Testis (tissue), 3 donors: ENCODE measurements around the gene SLC2A4. TPM values are rescaled to one million over a fixed set of nuclear protein-coding genes. Genes with fewer than 3 reads are reported as not detected.
"Not testable (repeated sequence)": the region's sequence is repeated elsewhere in the genome, so short reads cannot be mapped to it uniquely, and the experiment has no call there.

ENCODE experiments used
- DNase-seq: peaks from one replicate; pipeline ENCODE4 v3.0.0-alpha.2; 2019
- H3K27ac ChIP-seq, 2 donors: fragments of 200-600 bp; sonication (generic); one replicate each; pipeline ENCODE4 v1.5.1; 2019
- H3K27me3 ChIP-seq: fragments of 200-600 bp; sonication (generic); one replicate; pipeline ENCODE4 v1.5.1; 2019
- H3K36me3 ChIP-seq: fragments of 200-600 bp; sonication (generic); one replicate; pipeline ENCODE4 v1.5.1; 2017; ENCODE audit warnings: low read depth; ENCODE audit errors: missing control alignments
- H3K4me1 ChIP-seq: fragments of 200-600 bp; sonication (generic); one replicate; pipeline ENCODE4 v1.5.1; 2019
- H3K4me3 ChIP-seq, 2 donors: fragments of 200-600 bp; sonication (generic); one replicate each; pipeline ENCODE4 v1.5.1; 2017 to 2019
- H3K9me3 ChIP-seq: fragments of 200-600 bp; sonication (generic); one replicate; pipeline ENCODE4 v1.5.1; 2017
- CTCF ChIP-seq, 3 experiments: fragments of 450-650 bp in 2 of 3; fragments of 200-600 bp in 1 of 3; sonication (generic) in 1 of 3; IDR thresholded peaks; one replicate each; pipeline ENCODE4 v1.5.1; 2016 to 2019; ENCODE audit warnings: antibody characterized with exemption in 3 of 3, mild to moderate bottlenecking in 2 of 3, moderate library complexity in 1 of 3
- POLR2A ChIP-seq: fragments of 450-650 bp; IDR thresholded peaks from one replicate; pipeline ENCODE4 v1.6.1; 2017; ENCODE audit warnings: antibody characterized with exemption, mild to moderate bottlenecking, moderate library complexity
- WGBS, 2 donors: methylation state at CpG; one replicate each; pipeline ENCODE4 v1.1.5; 2018; 5-methylcytosine and 5-hydroxymethylcytosine counted together
- intact Hi-C: fragments of 100-400 bp; cut with DNase I; formaldehyde crosslinking; loops from one replicate; pipeline ENCODE4 v1.15.1; 2023; ENCODE audit warnings: low total_unique reads
- polyA plus RNA-seq: library from polyadenylated mRNA; stranded (reverse); fragments of 350-450 nt; fragmentation: Illumina TruSeq; extraction: RNeasy Lipid Tissue Mini Kit (QIAGEN cat#74804); gene quantifications from one replicate; pipeline ENCODE4 v1.2.3, GENCODE V29; 2014; ENCODE audit warnings: low read depth, low replicate concordance; ENCODE audit not compliant: insufficient read depth
- small RNA-seq, 2 donors: library from RNA; depleted of rRNA; stranded (forward); fragments of <200 nt; gene quantifications; one replicate each; pipeline ENCODE3, GENCODE V24; 2016
- total RNA-seq, 2 donors: library from RNA; depleted of rRNA; stranded (reverse); fragments of >200 nt; gene quantifications; one replicate each; pipeline ENCODE4 v1.2.3, GENCODE V29; 2016

SLC2A4 gene
- total and polyA plus RNA-seq, 3 donors from 2014 or later: 4.2 to 6.6 (median 4.7) TPM

GRCh38 chr17:7334938-7335538 lies 53.5 kb downstream of the SLC2A4 start:
- Histone ChIP-seq H3K4me3 (no peak overlapping the region), H3K4me1 (peaks cover 5% of the 10 kb centered on the region), H3K36me3 (no peaks in the 10 kb centered on the region), H3K27ac (no peak overlapping the region), H3K27me3 (no peaks in the 10 kb centered on the region), H3K9me3 (no peaks in the 10 kb centered on the region)
- no peak for TF ChIP-seq POLR2A
- no peak for TF ChIP-seq CTCF (IDR thresholded peaks at IDR 0.05)
- intact Hi-C loops: no loop called here
- no peak for DNase-seq
- WGBS, 2 donors: 84 to 89% methylated on average over 3 of the region's 3 CpGs

- H3K9me3 ChIP-seq, H3K36me3 ChIP-seq, DNase-seq, H3K27me3 ChIP-seq, H3K4me1 ChIP-seq, H3K4me3 ChIP-seq, H3K27ac ChIP-seq, intact Hi-C loops: not testable (repeated sequence)
- WGBS, 2 donors: 78 to 85% methylated on average over 13 of the region's 13 CpGs
Observed at GRCh38 chr17:7335765-7336164, 54.2 kb downstream of the SLC2A4 start.

GRCh38 chr17:7336240-7337175 lies 55.0 kb downstream of the SLC2A4 start, which contains the start of gene ACAP1:
Gene ACAP1 (plus strand): TSS chr17:7336529. CDS start chr17:7336735, 206 bp downstream.
- H3K4me1 ChIP-seq: no peaks in the 10 kb centered on the region
- WGBS, 2 donors: 44 to 51% methylated on average over 13 to 17 of the region's 17 CpGs
- H3K9me3 ChIP-seq: no peaks in the 10 kb centered on the region
- DNase-seq: no peak
- H3K27me3 ChIP-seq: no peaks in the 10 kb centered on the region
- H3K4me3 ChIP-seq: no peak within 1 kb of the TSS
- TF ChIP-seq CTCF (IDR thresholded peaks at IDR 0.05): no peak
- TF ChIP-seq POLR2A: no peak
- no peak within 1 kb of the TSS for H3K27ac ChIP-seq
- no peaks in the 10 kb centered on the region for H3K36me3 ChIP-seq
- intact Hi-C loops: no loop called here

GRCh38 chr17:7337600-7337999 lies 56.1 kb downstream of the SLC2A4 start:
- H3K27me3 ChIP-seq, H3K4me1 ChIP-seq, H3K9me3 ChIP-seq, intact Hi-C loops, DNase-seq, H3K36me3 ChIP-seq, H3K27ac ChIP-seq, H3K4me3 ChIP-seq: not testable (repeated sequence)
- 72 to 79% methylated on average over 7 of the region's 7 CpGs for WGBS, 2 donors

Small RNA genes lying within 50 kb of the gene (small RNA-seq; reads per million reads assigned to genes)
- gene AC026954.2: 0 reads per million in 2 donors
- 0 reads per million in 2 donors for gene RF00019

Other genes starting within 250 kb of the SLC2A4 start
Only the 30 nearest of the 33 such genes appear.
- 1 to 10 TPM; 3.5 to 3.8 TPM for gene CLEC10A, start 201.5 kb upstream of the SLC2A4 start, total RNA-seq
- gene CLEC10A, start 201.5 kb upstream of the SLC2A4 start, polyA plus RNA-seq: 11.7 TPM
- gene ASGR2, start 166.9 kb upstream of the SLC2A4 start, total RNA-seq: 1 to 10 TPM in 1 of 2 donors, under 1 TPM in 1; 0.47 to 1.1 TPM
- gene ASGR2, start 166.9 kb upstream of the SLC2A4 start, polyA plus RNA-seq: 2.6 TPM
- 10 to 100 TPM; 11.5 to 19.1 TPM for gene ASGR1, start 102.3 kb upstream of the SLC2A4 start, total RNA-seq
- 21.3 TPM for gene ASGR1, start 102.3 kb upstream of the SLC2A4 start, polyA plus RNA-seq
- 10 to 100 TPM; 26.3 to 49.8 TPM for gene DLG4, start 61.9 kb upstream of the SLC2A4 start, total RNA-seq
- 45.9 TPM for gene DLG4, start 61.9 kb upstream of the SLC2A4 start, polyA plus RNA-seq
- 100 to 1,000 TPM; 298 to 458 TPM for gene ACADVL, start 61.8 kb upstream of the SLC2A4 start, total RNA-seq
- 334 TPM for gene ACADVL, start 61.8 kb upstream of the SLC2A4 start, polyA plus RNA-seq
- 100 to 1,000 TPM in 1 of 2 donors, 10 to 100 TPM in 1; 81.3 to 102 TPM for gene DVL2, start 47.2 kb upstream of the SLC2A4 start, total RNA-seq
- gene DVL2, start 47.2 kb upstream of the SLC2A4 start, polyA plus RNA-seq: 43.6 TPM
- 10 to 100 TPM; 54.9 to 61.6 TPM for gene PHF23, start 42.3 kb upstream of the SLC2A4 start, total RNA-seq
- 53.4 TPM for gene PHF23, start 42.3 kb upstream of the SLC2A4 start, polyA plus RNA-seq
- gene GABARAP, start 39.3 kb upstream of the SLC2A4 start, total RNA-seq: 100 to 1,000 TPM; 521 to 683 TPM
- gene GABARAP, start 39.3 kb upstream of the SLC2A4 start, polyA plus RNA-seq: 1,171 TPM
- 10 to 100 TPM; 86.4 to 94.0 TPM for gene CTDNEP1, start 30.0 kb upstream of the SLC2A4 start, total RNA-seq
- gene CTDNEP1, start 30.0 kb upstream of the SLC2A4 start, polyA plus RNA-seq: 138 TPM
- 100 to 1,000 TPM; 107 to 123 TPM for gene ELP5, start 29.5 kb upstream of the SLC2A4 start, total RNA-seq
- gene ELP5, start 29.5 kb upstream of the SLC2A4 start, polyA plus RNA-seq: 295 TPM
- 1 to 10 TPM; 4.5 to 6.9 TPM for gene CLDN7, start 19.2 kb upstream of the SLC2A4 start, total RNA-seq
- gene CLDN7, start 19.2 kb upstream of the SLC2A4 start, polyA plus RNA-seq: 8.8 TPM
- gene YBX2, start 12.9 kb downstream of the SLC2A4 start, total RNA-seq: 100 to 1,000 TPM; 276 to 549 TPM
- 1,120 TPM for gene YBX2, start 12.9 kb downstream of the SLC2A4 start, polyA plus RNA-seq
- 100 to 1,000 TPM; 193 to 229 TPM for gene EIF5A, start 25.9 kb downstream of the SLC2A4 start, total RNA-seq
- 388 TPM for gene EIF5A, start 25.9 kb downstream of the SLC2A4 start, polyA plus RNA-seq
- 100 to 1,000 TPM; 204 to 239 TPM for gene GPS2, start 33.6 kb downstream of the SLC2A4 start, total RNA-seq
- gene GPS2, start 33.6 kb downstream of the SLC2A4 start, polyA plus RNA-seq: 219 TPM
- 10 to 100 TPM; 34.5 to 50.6 TPM for gene NEURL4, start 47.6 kb downstream of the SLC2A4 start, total RNA-seq
- 38.3 TPM for gene NEURL4, start 47.6 kb downstream of the SLC2A4 start, polyA plus RNA-seq
- 100 to 1,000 TPM in 1 of 2 donors, 10 to 100 TPM in 1; 12.6 to 140 TPM for gene ACAP1, start 54.8 kb downstream of the SLC2A4 start, total RNA-seq
- 95.2 TPM for gene ACAP1, start 54.8 kb downstream of the SLC2A4 start, polyA plus RNA-seq
- 1 to 10 TPM; 4.8 to 5.0 TPM for gene KCTD11, start 70.4 kb downstream of the SLC2A4 start, total RNA-seq
- 6.8 TPM for gene KCTD11, start 70.4 kb downstream of the SLC2A4 start, polyA plus RNA-seq
- gene TMEM95, start 73.4 kb downstream of the SLC2A4 start, total RNA-seq: 1 to 10 TPM; 2.8 to 6.6 TPM
- gene TMEM95, start 73.4 kb downstream of the SLC2A4 start, polyA plus RNA-seq: 9.9 TPM
- 1 to 10 TPM; 3.7 to 6.8 TPM for gene TNK1, start 99.4 kb downstream of the SLC2A4 start, total RNA-seq
- gene TNK1, start 99.4 kb downstream of the SLC2A4 start, polyA plus RNA-seq: 4.0 TPM
- gene PLSCR3, start 112.8 kb downstream of the SLC2A4 start, total RNA-seq: 10 to 100 TPM; 13.6 to 19.4 TPM
- gene PLSCR3, start 112.8 kb downstream of the SLC2A4 start, polyA plus RNA-seq: 14.2 TPM
- gene TMEM256, start 122.4 kb downstream of the SLC2A4 start, total RNA-seq: 10 to 100 TPM; 18.7 to 33.3 TPM
- gene TMEM256, start 122.4 kb downstream of the SLC2A4 start, polyA plus RNA-seq: 27.3 TPM
- gene NLGN2, start 126.1 kb downstream of the SLC2A4 start, total RNA-seq: 10 to 100 TPM in 1 of 2 donors, 1 to 10 TPM in 1; 9.9 to 10.7 TPM
- gene NLGN2, start 126.1 kb downstream of the SLC2A4 start, polyA plus RNA-seq: 8.4 TPM
- 10 to 100 TPM in 1 of 2 donors, 1 to 10 TPM in 1; 8.5 to 18.7 TPM for gene SPEM1, start 138.6 kb downstream of the SLC2A4 start, total RNA-seq
- gene SPEM1, start 138.6 kb downstream of the SLC2A4 start, polyA plus RNA-seq: 67.7 TPM
- gene SPEM2, start 143.9 kb downstream of the SLC2A4 start, total RNA-seq: 100 to 1,000 TPM in 1 of 2 donors, 10 to 100 TPM in 1; 41.4 to 202 TPM
- gene SPEM2, start 143.9 kb downstream of the SLC2A4 start, polyA plus RNA-seq: 111 TPM
- gene SPEM3, start 147.1 kb downstream of the SLC2A4 start, total RNA-seq: 10 to 100 TPM in 1 of 2 donors, 1 to 10 TPM in 1; 5.7 to 18.8 TPM
- 63.0 TPM for gene SPEM3, start 147.1 kb downstream of the SLC2A4 start, polyA plus RNA-seq
- gene TMEM102, start 153.7 kb downstream of the SLC2A4 start, total RNA-seq: 10 to 100 TPM in 1 of 2 donors, 1 to 10 TPM in 1; 7.9 to 11.7 TPM
- 6.5 TPM for gene TMEM102, start 153.7 kb downstream of the SLC2A4 start, polyA plus RNA-seq
- 1 to 10 TPM; 3.2 to 4.2 TPM for gene FGF11, start 157.8 kb downstream of the SLC2A4 start, total RNA-seq
- gene FGF11, start 157.8 kb downstream of the SLC2A4 start, polyA plus RNA-seq: 4.6 TPM
- 1 to 10 TPM; 6.2 to 7.4 TPM for gene CHRNB1, start 163.3 kb downstream of the SLC2A4 start, total RNA-seq
- gene CHRNB1, start 163.3 kb downstream of the SLC2A4 start, polyA plus RNA-seq: 6.9 TPM
- gene ZBTB4, start 197.9 kb downstream of the SLC2A4 start, total RNA-seq: 10 to 100 TPM; 34.0 to 43.4 TPM
- gene ZBTB4, start 197.9 kb downstream of the SLC2A4 start, polyA plus RNA-seq: 39.5 TPM
- 1 to 10 TPM; 1.8 to 3.9 TPM for gene SLC35G6, start 199.7 kb downstream of the SLC2A4 start, total RNA-seq
- gene SLC35G6, start 199.7 kb downstream of the SLC2A4 start, polyA plus RNA-seq: 3.9 TPM